Activated CD8-positive, alpha-beta memory T cell treated with anti-CD3 and anti-CD28 coated beads, Interleukin-2, amount 50 U/mL, for 1 hour (primary cell): ENCODE data around the gene DOC2A.
A peak's percentile ranks its signal among the peaks of the same experiment; 100 is the strongest.

Experiments
- DNase-seq: peaks from one replicate; pipeline ENCODE4 v3.0.0-alpha.2; 2020; ENCODE audit errors: extremely low read depth

DOC2A gene

DNA sequence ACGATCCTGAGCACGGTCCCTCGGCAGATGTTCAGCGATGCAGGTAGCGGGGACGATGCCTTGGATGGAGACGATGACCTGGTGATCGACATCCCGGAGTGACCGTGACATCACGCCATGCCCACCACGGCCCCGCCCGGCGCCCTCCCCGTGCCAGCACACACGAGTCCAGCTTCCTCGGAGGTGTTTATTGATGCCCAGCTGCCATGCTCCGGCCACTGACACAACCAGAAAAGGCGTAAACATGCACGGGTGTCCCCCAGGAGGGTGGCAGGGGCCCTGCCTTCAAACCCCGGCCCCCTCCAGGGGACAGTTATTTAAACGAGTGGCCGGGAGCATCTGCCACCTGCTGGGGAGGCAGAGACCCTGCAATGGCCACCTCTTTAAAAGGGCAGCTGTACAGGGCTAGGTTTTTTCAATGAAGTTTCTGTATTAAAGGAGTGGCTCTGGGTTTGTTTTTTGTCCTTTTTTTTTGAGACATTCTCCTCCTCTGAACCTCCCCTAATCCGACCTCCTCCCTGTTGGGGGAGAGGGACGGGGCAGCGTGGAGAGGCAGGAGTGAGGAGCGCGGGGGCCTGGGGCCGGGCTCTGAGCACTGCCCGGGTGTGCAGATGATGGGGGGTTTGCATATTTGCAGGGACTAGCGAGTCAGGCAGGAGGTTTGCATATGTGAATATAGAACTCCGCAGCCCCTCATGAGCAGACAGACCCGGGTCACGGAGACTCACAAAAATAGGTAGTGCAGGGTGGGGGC is 5.3 kb downstream of the DOC2A start:
- peak; percentile 12 for DNase-seq

DNA sequence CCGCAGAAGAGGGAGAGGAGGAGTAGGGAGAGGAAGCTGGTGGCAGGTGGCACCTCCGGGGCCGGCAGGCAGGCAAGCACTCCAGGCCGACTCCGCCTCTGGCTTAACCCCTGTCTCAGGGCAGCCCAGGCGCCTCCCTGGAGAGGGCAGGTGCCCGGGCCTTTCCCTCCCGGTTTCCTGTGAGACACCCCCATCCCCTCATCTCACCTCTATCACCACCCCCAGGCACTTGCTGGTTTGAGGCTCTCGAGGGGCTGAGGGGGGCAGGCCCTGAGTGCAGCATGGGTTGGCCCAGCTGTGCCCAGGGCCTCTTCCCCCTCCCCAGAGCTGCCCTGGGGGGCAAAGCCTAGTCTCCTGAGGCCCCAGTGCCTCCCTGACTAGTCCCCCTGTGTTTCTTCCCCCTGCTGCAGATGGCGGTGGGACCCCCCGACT is 6.0 kb downstream of the DOC2A start:
- DNase-seq, result no peak

DNA sequence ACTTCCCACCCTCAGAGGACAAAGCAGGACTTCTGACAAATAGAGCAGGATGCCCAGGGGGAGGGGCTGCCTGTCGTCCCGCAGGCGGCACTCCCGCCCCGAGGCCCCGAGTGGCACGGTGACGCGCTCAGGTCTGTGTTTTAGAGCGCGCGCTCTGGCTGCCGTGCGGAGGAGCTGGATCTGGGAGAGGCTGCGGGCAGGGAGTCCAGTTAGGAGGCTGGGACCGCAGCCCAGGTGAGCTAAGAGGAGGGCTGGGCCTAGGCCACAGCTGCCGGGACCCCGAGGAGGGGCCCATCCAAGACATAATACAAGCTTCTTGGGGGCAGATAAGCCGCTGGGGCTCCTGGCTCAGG is 6.4 kb downstream of the DOC2A start:
- DNase-seq, result no peak

DNA sequence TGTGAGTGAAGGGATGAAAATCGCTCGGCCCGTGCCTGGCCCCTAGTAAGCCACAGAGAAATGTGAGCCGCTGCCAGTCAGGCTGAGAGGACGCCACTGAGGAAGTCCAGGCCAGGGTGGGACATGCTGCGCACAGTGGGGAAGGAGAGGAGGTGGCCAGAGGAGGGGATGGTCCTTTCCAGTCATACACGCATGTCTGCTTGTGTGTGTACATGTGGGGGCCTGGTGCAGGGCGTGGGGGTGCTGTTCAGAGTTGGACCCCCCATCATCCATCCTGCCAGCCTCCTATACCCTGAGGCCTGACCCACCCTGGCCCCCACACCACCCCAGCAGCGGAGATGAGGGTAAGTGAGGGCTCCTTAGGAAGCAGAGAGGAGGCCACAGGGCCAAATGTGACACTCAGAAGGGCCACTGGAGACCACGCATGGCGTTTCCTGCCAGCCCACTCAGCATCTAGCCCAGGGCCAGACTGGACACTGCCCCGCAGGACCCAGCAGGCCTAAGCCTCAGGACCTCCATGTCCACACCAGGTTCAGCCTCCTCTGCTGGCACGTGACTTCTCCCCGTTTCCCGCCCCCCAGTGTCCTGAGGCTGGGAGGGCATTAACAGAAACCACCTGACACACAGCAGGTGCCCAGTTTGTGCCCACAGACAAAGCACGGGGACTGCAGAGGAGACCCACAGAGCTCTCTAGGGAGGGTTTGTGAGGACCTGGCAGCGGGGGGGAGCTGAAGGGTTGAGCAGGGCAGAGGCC is 7.0 kb downstream of the DOC2A start:
- DNase-seq, result no peak

DNA sequence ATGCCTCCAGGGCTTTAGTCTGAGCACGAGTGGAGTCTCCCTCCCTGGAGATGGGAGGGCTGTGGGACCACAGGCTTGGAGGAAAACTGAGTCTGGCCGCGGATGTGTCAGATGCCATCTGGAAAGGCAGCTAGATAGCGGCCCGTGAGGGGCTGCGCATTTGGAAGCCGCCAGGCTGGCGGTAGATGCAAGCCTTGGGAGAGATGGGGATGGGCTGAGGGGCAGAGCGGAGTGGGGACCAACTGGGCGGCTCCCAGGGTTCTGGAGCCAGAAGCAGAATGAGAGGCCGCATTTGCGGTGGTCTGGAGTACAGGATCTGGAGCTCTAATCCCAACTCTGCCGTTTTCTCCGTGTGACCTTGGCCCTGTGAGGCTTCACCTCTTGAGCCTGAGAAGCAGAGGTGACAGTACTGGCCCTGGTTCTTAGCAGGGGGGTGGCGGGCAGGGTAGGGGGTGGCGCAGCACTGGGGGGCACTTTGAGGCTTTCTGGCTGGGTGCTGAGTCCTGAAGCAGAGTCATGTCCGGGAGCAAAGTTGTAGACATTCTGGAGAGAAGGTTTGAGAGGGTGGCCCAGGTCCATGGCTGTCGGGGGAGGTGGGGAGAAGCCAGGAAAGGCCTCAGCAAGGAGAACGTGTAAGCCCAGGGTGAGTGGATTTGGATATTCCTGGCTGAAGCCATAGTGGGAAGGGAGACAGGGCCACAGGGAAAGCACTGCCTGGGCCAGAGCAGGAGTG is 8.0 kb downstream of the DOC2A start:
- DNase-seq, result no peak

DNA sequence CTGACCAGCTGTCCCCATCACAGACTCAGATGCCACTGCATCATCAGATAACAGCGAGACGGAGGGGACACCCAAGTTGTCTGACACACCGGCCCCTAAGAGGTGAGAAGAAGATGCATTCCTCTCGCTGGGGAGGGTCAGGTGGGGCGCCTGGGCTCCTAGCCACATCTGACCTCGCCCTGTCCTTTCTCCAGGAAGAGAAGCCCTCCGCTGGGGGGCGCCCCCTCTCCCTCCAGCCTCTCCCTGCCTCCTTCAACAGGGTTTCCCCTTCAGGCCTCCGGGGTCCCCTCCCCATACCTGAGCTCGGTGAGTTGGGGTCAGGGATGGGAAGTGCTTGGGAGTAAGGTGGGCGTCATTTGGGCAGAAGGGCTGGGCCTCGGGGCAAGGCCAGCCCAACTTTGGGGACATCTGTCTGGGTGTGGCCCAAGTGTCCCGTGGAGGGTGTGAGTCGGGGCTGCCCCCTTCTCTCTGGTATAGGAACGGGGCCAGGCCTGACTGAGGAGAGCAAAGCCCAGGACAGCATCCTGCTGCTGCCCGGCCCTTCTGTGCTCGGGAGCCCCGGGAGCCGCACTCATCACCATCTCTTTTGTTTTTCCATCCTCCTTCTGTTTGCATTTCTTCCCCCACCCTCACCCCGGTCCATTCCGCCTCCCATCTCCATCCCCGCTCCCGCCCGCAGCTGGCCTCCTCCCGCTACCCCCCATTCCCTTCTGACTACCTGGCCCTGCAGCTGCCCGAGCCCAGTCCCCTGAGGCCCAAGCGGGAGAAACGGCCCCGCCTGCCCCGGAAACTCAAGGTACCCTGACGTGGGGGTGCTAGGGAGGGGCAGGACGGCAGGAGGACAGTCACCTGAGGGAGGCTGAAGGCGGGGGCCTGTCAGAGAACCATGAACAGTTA is 9.8 kb downstream of the DOC2A start:
- DNase-seq, result no peak

DNA sequence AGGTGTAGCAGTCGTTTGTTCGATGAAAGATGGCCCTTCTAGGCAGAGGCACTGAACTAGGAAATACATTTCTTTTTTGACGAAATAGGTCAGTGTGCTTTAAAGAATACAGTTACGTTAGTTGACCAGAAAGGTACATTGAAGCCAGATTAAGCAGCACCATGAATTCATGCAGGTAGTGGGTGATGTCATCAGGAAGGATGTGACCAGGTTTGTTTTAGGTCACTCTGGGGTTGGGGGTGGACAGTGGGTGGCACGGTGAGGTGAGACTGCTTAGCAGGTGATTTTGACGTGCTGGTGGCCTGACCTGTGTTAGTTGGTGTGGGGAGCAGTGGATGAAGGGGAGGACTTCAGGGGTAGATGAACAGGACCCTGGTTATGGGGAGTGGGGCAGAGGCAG is 11.2 kb downstream of the DOC2A start:
- no peak for DNase-seq

DNA sequence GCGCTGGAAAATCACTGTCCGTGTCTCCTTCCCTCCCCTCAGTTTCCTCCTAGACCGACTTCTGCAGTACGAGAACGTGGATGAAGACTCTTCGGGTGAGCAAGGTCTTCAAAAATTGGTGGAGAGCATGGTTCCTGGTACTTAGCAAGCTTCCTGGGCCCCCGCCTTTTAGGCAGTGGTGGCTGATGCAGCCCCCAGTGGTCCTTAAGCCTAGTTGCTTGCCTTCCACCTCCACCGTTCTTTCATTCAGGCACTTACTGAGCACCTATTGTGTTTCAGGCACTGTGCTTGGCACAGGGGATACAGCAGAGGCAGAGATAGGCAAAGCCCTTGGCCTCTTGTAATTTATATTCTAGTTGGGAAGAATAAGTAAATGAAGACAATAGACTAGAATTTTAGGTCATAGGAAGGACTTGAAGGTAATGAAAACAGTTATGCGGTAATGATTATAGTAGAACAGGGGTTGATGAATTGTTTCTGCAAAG is 14.0 kb downstream of the DOC2A start:
- no peak for DNase-seq

DNA sequence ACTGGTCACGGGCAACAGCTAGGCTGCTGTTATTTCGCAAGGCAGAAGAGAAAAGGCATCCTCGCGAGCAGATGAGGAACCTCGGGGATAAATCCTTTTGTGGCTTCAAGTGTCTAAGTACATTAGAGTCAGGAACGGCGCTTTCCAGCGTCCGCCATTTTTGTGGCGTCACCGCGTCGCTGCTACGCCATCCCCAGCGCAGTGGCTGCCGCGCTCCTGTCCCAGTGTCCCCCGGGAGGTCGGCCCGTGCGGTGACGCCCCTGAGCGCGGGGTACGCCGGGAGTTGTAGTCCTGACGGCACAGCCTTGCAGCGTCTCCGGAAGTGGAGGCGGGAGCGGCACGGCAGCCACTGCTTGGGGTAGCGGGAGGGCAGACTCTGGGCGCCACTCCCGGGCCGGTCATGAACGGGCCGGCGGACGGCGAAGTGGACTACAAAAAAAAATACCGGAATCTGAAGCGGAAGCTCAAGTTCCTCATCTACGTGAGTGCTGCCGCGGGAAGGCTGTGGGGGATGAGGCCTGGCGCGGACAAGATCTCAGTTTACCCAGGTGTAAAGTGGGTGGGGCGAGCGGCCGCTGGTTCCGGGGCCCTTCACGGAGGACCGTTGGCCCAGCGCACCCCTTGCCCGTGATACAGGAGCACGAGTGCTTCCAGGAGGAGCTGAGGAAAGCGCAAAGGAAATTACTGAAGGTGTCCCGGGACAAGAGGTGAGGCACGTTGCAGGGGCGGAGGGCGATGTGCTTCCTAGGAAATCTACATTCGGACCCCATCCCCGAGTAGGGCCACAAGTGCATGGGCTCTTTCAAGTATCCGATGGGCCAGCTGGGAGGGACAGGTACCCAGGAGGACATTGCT is 14.7 kb downstream of the DOC2A start, which contains the start of gene INO80E:
INO80E (plus strand) TSS at position 331 of the 855 bp plus-strand sequence; CDS start at position 401, 70 bp downstream.
- peak; percentile 90 for DNase-seq

DNA sequence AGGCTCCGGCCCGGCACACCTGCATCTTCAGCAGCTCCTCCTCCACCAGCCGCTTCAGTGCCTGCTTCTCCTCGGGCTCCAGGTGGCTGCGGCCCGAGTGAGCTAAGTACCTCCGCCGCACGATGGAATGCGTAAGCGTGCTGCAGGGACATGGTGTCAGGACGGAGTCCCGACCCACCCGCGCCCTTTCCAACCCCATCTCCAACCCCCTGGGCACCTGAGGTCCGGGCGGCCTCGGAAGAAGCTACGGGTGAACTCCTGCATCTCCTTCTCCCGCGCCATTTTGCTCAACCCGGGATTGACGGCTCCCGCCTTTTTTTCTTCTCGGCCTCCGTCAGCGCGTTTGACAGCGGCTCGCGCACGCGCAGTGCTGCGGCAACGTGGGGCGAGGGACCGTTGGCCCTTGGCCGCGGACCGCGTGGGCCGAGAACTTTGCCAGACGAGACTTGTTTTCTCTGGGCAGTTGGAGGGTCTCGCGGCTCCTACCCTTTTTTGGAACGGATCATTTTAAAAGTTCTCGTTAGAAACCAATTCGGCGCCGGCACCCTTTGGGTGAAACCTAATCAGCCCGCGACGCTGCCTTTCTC is 15.4 kb downstream of the DOC2A start, which contains the start of gene HIRIP3:
HIRIP3 (minus strand) TSS at position 294 of the 587 bp plus-strand sequence; CDS start at position 282, 12 bp downstream.
- DNase-seq, result peak; percentile 66

DNA sequence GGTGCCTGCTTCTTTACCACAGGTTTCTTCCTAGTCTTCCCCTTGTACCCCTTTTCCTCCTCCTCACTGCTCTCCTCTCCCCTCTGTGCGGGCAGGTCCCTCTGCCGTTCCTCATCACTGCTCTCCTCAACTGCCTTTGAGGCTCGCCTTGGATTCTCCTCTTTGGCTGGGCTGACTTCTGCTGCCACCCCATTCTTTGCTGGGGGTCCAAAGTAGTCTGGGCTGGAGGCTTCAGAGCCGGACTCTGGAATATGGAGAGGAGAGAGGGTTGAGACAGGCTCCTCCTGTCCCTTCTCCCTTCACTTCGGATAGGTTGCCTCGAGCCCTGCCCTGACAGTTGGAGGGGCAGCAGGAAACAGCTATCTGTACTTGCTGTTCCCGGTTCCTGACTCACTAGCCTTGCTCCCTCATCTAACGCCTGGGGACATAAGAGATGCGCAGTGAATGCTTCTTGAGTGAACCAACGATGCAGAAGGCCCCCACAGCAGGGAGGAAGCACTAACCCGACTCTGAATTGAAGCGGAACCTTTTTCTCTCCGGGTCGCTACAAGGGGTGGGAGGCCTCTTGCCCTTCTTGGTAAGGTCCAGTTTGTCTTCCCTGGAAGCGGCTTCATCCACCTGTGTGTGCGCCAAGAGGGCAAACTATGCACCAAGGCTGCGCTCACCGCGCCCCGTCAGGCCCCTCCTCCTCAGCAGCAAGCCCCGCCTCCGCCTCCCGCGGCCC is 16.1 kb downstream of the DOC2A start:
- no peak for DNase-seq

DNA sequence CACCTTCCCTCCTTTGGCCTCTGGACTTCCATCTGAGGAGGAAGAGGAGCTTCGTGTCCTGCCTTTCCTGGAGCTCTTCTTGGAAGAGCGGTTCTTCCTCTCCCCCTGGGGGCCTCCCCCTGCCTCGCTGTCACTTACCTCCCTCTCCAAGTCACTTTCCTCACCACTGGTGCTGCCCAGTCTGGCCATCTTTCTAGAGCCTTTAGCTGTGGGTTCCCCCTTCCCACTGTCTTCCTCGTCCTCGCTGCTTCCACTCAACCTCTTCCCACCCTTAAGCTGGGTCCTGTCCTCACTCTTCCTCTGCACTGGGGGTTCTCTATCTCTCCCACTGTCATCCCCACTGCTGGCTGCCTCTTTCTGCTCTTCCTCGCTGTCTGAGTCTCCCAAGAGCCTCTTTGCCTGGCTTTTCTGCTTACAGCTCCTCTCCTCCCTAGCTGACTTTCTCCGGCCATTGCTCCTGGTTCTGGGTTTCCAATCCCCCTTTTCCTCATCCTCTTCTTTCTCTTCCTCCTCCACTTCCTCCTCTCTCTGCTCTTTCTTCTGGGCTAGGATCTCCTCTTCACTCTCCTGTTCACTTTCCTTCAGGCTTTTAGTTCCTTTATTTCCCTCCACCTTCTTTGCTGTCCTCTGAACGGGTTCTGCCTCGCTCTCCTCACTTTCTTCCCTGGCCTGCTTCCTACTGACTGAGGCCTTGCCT is 16.8 kb downstream of the DOC2A start:
- no peak for DNase-seq

DNA sequence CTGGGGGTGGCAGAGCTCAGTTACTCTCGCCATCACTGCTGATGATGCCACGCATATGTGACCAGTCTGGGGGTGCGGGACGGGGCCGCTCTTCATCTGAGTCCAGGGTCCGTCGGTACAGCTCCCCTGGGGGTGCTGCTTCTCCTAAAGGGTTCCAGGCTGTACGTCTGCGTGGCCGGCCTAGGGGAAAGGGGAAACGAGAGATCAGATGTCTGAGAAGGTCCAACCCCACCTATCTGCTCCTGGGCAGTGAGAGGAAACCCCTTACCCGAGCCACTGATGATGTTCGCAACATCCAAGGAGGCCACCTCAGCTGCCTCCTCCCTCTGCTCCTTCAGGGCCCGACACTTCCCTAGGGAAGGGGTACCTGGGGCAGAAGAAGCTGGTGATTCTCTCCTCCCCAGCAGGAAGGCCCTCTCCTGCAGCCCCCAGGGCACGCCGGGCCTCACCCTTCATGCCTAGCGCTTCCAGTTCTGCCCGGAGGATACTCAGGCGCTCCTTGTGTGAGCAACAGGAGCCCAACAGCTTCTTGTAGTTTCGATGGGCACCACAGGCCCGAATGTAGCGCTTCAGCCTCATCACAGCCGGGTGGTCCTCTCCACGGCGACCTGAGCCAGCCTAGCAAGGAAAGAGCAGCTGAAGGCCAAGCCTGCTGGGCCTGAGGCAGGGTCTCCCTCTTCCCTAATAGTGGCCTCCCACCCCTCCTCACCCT is 17.5 kb downstream of the DOC2A start:
- DNase-seq, result no peak

DNA sequence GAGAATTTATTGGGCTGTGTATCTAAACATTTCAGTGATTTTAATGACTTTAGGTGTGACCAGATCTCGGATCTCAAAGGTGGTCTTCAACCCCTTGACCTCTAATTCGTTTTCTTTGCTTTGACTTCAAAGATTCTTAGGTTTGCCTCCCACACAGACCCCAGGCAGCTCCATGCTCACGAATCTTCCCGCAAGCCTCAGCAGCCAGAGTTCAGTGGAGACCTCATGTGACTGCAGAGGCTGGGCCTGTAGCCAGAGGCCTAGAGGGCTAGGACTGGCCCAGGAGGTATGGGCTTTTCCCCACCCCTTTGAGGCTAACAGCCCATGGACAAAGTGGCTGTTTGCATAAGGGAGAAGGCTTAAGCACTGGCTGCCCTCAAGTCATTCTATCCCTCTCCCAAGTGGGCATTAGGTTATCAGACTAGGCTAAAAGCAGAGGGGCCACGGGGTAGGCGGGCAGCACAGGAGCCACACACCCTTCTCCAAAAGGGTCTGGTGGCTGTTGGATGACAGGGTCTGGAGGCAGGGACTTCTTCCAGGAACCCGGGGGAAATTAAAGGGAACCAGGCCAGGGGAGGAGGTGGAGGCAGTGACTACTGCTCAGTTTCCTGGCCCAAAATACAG is 18.4 kb downstream of the DOC2A start:
- DNase-seq, result no peak

DNA sequence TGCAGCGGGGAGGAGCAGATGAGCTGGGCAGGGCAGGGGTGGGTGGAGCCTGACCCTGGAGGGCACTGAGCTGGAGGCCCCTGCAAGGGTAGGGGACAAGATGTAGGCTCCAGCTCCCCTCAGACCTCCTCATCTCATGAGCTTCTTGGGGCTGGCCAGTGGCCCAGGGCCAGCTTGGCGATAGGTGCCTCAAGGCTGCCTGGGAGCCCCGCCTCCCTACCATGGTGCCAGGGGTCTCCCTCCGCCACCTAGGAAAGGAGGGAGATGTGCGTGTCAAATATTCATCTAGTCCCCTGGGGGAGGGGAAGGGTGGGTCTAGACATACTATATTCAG is 19.3 kb downstream of the DOC2A start:
- DNase-seq, result no peak

DNA sequence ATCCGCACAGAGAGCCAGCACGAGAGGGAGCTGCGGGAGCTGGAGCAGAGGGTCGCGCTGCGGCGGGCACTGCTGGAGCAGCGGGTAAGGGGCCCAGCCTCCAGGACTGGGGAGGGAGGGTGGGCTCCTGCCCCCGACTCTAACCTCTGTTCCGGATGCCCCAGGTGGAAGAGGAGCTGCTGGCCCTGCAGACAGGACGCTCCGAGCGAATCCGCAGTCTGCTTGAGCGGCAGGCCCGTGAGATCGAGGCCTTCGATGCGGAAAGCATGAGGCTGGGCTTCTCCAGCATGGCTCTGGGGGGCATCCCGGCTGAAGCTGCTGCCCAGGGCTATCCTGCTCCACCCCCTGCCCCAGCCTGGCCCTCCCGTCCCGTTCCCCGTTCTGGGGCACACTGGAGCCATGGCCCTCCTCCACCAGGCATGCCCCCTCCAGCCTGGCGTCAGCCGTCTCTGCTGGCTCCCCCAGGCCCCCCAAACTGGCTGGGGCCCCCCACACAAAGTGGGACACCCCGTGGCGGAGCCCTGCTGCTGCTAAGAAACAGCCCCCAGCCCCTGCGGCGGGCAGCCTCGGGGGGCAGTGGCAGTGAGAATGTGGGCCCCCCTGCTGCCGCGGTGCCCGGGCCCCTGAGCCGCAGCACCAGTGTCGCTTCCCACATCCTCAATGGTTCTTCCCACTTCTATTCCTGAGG is 19.8 kb downstream of the DOC2A start:
- no peak for DNase-seq

DNA sequence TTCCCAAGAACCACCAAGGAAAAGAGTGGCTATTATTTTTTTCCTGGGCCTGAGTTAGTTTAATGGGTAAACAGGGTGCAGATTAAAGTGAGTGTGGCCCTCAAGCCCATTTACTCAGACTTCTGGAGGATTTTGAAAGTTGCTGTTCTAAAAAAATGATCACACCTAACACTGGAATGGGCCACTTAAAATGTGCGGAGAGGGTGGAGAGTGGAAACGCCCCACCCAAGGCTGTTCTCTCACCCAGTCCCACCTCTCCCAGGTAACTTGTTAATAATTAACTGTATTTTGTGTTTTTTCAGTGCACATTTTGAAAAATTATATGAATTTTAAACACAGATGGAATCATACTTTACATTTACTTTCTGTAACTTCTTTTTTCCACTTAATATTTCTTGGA is 20.8 kb downstream of the DOC2A start:
- no peak for DNase-seq
